HG03432 (cell line): Measurements from ENCODE around the gene FCSK.

Experiments used
- ATAC-seq: cut with Tn5 transposase; IDR thresholded peaks from one replicate; pipeline ENCODE4 v1.9.1; 2021; ENCODE audit warnings: mild to moderate bottlenecking, moderate library complexity; ENCODE audit not compliant: unreplicated experiment

The FCSK gene

DNA sequence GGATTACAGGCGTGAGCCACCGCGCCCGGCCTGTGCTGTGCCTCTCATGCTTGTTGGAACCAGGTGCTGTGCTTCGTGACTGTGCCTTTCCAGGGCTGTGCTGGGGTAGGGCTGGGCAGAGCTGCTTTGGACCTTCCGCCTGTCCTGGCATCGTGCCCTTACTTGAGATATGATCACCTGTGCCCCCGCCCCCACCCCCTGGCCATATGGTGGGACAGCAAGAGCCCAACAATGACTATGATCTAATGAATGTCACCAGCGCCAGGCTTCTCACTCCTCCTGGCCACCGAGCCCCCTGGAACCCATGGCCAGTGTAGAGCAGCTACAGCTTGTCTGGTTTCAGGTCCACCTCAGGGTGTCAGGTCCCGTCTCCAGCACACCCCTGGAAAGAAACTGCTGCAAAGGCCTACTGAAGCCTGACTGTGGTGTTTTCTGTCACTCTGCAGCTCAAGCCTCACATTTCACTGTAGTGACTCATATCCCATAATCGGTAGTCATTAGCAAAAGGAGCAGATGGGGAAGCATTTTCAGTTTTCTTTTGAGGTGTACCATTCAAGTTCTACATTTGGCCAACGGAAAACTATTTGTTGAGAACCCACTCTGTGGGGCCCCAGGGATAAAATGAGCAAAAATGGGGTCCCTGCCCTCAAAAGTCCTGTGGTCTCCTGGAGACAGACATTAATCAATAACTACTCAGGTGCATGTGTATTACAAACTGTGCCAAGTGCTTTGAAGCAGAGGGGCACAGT lies 22.1 kb downstream of the FCSK start:
- ATAC-seq: peak; percentile 89

DNA sequence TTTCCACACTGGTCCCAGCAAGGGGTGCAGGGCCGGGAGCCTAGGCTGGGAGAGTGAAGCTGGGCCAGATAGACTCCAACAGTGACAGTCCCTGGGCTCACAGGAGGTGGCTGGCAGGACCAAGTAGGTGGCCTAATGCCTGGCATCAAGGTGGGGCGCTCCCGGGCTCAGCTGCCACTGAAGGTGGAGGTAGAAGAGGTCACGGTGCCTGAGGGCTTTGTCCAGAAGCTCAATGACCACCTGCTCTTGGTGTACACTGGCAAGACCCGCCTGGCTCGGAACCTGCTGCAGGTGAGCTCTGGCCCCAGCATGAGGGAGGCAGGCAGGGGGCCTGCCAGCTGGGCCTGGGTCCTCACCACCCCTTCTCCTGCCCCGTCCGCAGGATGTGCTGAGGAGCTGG lies 23.8 kb downstream of the FCSK start:
- no peak for ATAC-seq

DNA sequence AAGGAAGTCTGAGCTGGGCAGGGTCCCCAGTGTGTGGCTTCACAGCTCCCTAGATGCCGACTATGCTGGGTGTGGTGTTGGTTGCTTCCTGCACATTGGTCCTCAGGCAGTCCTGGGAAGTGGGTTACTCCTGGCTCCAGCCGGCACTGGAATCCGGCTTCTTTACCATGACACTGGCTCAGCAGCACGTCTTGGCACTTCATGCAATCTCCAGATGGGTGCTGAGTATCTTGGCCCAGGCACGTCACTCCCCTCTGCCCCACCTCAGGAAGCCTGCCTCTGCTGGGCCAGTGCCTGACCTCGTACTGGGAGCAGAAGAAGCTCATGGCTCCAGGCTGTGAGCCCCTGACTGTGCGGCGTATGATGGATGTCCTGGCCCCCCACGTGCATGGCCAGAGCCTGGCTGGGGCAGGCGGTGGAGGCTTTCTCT lies 24.5 kb downstream of the FCSK start:
- ATAC-seq: no peak

DNA sequence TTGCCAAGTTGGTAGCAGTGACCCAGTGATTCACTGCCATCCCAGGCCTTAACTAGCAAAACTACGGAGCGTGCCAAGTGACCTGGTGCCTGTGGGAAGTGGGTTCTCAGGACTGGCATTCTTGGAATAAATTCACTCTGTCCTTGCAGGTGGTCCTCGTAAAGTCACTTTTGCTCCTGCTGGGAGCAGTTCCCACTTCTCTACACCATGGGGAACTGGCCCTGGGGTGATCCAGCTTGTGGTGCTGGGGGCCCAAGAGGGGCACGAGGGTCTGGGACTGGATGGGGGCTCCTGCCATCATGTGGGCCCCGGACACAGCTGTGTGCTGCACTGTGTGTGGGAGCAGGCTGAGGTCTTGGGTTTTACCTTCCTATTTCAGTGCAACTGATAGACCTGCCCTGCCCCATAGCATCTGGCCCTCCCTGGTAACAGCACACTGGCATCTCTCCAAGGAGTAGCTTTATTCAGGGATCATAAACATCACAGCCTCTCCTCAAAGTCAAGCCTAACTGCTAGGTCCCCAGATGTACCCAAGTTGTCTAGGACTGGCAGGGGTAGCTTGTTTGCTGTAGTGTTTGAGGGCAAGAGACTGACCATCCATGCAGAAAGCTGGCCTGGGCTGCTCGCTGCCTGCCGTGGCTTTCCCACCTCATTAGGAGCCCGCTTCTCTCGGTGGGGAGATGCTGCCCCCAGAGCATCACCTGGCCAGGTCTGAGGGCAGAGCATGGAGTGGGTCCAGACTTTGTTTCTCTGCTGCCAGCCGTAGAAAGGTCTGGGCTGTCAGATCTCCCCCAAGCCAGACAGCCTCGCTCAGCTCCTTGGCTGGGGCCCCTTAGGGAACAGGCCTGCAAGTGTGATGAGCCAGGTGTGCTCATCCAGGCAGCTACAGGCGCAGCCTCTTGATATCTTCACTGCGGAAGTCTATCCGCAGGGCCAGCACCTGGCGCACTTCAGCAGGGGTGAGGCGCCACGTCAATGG lies 26.0 kb downstream of the FCSK start:
- no peak for ATAC-seq

DNA sequence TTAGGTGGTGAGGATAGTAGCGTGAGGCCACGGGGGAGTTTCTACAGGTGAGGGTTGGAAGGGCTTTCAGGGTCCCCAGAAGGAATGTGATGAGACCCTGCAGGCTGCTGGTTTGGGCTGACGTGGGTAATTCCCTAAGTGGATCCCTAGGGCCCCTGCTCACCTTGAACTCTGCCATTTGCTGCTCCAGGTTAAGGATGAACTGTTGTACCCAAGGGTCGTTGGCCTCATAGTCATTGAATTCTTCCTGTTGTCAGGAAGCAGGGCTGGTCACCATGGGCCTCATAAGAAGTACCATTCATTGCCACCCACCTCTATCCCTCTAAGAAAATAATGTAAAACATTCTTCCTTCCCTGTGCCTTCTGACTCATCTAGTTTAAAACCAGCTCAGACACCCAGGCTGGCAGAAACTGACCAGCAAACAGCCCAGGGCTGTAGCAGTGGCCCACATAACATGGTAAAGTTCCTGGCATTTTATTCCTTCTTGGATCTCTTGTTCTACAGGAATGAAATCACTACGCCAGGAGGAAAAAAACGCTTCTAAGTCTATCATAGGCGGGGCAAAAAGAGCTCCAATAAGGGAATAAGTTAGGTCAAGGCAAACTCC lies 27.6 kb downstream of the FCSK start:
- ATAC-seq: no peak

DNA sequence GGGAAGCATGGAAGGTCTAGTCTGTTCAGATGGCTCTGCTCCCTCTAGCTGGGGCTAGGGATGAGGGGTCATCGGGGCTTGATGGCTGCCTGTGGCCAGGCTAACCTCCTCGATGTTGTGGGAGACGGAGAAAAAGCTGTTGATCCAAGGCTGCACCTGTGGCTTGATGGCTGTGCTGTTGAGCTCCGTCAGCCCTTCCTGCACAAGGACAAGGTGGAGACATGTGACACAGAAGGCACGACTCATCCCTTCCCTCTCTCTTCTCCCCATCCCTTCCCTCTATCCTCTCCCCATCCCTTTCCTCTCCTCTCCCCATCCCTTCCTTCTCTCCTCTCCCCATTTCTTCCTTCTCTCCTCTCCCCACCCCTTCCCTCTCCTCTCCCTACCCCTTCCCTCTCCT lies 28.2 kb downstream of the FCSK start:
- ATAC-seq: no peak

DNA sequence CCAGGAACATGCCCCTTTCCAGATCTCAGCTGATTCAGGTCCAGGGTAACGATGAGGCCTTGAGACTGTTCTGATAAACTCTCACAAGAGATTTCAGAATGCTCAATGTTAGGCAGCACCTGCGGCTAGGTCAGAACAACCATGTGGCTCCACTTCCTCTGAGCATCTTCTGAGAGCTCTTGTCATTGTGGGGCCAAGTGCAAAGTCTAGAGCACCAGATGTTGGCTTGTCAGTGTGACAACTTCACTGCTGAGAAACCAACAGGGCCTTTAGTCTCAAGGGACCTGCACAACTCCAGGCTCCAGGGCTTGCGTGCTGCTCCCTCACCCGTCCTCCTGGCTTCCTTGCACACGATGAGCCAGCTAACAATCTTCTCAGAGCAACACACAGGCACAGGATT lies 29.0 kb downstream of the FCSK start:
- peak; percentile 64 for ATAC-seq

DNA sequence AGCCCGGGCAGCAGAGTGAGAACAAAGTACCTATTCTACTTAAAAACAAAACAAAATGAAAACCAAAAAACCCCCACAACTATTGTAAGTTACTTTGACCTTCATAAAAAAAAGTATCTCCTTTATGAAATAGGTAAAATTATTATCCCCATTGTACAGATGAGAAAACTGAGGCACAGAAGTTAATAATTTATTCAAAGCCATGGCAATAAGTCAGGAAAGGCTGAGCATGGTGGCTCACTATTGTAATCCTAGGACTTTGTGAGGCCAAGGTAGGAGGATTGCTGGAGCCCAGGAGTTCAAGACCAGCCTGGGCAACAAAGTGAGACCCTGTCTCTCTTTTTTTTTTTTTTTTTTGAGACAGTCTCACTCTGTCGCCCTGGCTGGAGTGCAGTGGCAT lies 30.5 kb downstream of the FCSK start:
- no peak for ATAC-seq

DNA sequence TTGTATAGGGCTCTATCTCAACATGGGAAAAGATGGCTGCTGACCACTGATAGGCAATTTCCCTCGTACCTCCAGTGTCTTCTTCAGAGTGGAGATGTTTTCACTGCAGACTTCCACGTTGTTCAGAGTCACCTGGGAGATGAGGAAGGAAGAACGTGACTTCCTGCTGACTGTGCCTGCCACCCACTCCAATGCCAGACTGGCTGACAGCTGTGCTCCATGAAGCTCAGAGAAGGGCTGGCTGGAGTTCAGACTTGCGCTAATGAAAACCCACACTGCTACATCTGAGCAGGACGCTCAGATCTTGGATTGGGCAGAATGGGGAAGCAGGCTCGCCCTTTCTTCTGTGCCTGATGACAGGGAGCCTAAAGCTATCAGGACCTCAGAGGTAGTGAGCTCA lies 35.9 kb downstream of the FCSK start:
- no peak for ATAC-seq

DNA sequence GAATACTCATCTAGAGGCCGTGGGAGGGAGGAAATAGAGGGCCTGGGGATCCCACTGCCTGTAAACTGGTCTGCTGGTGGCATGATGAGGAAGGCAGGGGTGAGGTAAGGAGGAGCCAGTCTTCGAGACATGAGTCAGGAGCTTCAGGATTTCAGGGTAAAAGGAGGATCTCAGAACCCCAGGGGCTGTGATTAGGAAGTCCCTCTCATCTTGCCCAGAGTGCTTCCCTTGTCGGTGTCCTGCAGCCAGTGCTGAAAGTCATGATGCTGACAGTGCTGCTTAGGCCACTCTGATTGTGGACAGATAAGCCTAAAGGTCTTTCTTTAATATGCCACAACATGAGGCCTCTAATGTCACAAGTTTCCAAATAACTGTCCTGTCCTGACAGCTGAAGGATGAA lies 39.4 kb downstream of the FCSK start:
- ATAC-seq: no peak

DNA sequence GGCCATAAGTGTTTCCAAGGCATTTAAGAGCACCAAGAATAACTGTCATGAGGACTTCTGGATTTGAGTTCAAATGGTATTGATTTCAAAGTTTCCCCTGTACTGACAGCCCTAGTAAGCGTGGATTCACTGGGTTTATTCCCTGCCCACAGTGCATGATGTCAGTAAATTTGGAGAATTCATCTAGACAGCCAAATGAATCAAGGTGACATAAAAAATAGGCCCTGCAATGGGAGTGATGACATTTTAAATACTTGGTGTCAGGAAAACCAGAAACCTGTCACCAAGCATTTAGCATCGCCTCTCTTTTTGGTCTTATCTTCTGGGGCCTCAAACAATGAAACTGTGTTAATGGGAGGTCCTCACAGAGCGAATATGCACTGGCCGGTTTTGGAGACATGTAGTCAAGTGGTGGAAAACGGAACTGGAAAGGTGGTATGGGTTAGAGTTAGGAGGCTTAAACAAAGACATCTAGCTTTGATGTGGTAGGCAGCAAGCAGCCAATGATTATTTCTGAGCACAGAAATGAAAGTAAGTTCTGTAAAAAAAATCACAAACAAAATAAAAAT lies 39.9 kb downstream of the FCSK start:
- no peak for ATAC-seq

DNA sequence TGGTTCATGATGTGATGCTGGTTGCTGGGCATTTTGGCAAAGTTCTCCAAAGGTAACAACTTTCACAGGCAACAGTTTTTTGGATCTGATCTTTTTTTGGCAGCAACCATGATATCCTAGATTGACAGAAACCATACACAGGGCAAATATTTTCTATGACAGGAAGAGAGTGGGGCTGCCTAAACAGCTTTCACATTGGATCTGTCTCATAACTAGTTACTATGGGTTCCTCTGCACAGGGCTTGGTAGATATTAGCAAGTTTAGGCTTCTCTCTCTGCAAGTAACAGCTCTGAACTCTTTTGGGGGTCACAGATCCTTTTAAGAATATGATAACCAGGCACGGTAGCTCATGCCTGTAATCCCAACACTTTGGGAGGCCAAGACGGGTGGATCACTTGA lies 40.4 kb downstream of the FCSK start:
- no peak for ATAC-seq

DNA sequence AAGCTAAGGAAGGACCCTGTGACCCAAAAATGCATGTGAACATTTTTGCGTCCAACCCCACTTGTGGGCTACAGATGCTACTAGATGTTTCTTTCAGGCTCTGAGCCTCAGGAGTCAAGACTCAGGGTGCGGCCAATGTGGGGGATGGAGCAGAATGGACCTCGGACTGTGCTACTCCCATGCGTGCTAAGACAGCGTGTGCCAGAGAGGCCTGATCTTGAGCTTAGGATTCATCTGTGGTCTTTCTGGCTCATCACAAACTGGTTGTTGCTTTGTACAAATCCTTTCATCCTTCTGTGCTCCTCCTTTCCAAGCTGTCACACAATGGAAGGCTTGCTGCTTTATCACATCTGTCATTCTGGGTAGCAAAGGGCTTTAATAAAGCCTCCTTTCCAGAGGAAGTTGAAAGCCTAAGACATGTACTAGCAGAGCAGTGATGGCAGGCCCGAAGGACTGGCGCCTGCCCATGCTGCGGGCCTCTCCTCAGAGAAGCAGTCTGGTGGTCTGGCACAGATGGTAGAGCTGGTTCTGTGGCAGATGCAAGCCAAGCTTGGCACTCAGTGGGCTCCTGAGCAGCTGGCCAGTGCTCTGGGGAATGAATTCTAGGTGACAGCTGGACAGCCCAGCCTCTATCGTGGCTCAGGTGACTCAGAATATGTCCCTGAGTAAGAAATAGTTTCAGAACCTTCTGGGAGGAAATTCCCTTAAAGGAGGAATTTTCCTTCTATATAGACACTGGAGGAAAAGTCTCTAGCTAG lies 41.2 kb downstream of the FCSK start:
- ATAC-seq: no peak

DNA sequence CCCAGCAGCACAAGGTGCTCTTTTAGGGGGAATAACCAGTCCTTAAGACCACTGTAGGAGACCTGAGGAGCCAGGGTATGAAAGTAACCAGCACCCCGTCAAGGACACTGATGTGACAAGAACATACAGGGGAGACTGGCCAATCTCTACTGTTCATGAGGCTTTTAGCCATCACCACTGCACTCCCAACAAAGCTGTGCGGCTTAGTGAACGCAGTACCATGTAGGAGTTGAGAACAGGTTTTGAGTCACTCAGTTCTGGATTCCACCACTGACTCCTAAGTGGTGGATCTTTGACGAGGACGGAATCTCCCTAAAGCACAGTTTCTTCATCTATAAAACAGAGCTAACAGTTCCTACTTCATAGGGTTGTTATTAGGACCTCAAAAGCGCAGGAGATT lies 42.1 kb downstream of the FCSK start:
- ATAC-seq: no peak

DNA sequence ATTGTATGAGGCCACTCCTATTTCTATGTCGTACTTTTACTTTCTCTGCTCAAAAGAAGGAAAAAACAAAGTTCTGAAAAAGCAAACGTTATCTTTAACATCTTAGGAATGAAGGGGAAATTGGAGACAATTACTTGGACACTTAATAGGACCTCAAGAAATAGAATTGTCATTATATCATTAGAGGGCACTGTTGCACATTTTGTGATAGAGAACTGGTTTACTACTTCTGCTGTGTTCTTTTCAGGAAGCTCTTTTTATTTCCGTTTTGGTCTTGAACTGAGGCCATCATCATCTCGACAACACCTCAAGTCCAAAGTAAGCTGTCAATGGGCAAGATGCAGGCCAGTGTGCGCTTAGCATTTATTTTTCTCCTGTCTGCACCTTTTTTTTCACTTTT lies 54.4 kb downstream of the FCSK start:
- no peak for ATAC-seq

DNA sequence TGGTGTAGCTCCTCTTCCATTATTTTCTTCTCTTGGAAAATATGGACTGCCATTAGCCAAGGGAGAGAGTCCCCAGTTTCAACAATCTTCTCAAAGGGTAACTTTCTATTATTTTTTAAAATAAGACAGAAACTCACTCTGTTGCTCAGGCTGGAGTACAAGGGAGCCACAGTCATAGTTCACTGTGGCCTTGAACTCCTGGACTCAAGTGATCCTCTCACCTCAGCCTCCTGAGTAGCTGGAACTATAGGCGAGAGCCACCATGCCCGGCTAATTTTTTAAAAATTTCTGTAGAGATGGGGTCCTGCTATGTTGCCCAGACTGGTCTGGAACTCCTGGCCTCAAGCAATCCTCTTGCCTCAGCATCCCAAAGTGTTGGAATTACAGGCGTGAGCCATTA lies 55.8 kb downstream of the FCSK start:
- ATAC-seq: no peak

DNA sequence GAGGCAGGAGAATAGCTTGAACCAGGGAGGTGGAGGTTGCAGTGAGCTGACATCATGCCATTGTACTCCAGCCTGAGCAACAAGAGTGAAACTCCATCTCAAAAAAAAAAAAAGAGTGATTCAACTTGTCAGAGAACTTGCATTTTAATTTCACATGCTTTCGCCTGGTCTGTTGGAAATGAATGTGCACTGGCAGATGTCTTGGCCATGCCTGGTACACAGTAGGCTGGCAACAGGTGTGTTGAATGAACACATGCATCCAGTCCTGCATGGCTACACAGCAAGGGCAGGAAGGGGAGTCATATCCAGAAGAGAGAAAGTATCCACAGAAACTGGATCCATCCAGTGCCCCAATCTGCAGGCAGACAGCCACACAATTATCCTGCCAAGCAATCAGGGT lies 57.4 kb downstream of the FCSK start:
- no peak for ATAC-seq

DNA sequence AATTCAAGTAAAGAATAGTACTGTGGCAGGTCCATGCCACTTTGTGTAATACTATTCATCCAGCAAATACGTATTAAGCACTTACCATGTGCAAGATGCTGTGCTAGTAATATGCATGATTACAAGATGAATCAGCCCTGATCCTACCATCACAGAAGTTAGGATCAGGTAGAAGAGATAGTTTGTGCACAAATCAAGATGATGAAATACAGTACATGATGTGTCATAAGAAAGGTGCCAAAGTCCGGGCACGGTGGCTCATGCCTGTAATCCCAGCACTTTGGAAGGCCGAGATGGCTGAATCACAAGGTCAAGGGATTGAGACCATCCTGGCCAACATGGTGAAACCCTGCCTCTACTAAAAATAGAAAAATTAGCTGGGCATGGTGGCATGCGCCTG lies 58.1 kb downstream of the FCSK start:
- ATAC-seq: no peak

DNA sequence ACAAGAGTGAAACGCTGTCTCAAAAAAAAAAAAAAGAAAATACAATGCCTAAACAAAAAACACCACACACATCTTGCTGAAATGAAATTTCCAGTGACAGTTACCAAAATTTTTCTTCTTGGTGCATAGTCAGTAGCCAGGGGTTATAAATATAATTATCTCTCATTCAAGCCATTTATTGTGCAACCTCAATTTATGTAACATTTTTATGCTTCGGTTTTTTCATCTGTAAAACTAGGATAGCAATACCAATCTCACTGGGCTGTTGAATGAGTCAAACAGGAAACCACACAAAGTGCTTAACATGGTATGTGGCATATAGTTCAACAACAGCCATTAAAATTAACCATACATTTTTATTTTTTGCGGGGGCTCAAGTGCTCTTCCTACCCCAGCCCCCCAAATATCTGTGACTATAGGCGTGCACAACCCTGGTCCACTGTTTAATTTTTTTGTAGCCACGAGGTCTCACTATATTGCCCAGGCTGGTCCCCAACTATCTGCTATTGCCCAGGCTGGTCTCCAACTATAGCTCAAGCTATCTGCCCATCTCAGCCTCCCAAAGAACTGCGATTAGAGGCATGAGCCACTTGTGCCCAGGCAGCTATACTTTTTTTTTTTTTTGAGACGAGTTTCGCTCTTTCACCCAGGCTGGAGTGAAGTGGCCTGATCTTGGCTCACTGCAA lies 66.4 kb downstream of the FCSK start:
- no peak for ATAC-seq
